ENCODE data around the gene GIMAP6.
A peak's percentile ranks its signal among the peaks of the same experiment; 100 is the strongest.
"Not testable (repeated sequence)": the region's sequence is repeated elsewhere in the genome, so short reads cannot be mapped to it uniquely, and the experiment has no call there.

GIMAP6 gene

DNA sequence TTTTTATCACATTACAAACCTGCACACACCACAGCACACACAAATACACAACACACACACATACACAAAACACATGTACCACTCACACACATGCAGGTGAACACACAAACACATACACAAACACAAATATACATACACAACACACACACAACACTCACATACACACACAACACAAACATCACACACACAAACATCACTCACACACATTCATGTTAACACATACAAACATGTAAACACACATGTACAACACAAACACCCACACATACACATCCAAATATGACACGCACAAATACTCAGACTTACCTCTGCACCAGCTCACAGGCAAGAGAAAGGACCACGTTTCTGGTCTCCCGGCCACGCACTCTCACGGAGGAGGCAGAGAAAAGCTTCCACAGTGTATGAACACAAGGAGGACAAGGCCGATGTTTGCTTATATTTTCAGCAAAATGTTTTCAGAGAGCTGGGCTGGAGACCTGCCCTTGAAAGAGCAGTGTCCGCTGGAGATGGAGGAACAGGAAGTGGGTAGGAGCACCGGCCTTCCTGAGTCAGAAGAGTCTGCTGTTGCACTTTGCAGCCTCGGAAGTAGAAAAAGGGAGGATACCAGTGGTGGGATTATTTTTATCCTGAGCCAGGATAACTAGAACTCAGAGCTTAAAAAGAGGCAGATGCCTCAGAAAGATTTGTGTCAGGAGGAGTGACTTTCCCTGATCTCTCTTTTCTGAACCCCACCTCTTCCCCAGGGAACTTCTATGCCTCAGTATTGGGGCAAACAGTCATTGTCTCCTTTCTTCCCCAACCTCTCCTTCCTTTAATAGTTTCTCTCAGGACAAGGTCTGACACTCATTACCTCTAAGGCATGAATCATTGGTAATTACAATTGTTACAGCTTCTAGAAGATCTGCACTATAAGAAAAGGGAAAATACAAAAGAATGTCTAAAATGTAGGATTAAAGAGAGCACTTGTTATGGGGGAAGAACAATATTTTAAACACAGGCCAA lies at the start of gene GIMAP6:
Gene GIMAP6 (minus strand): TSS at position 520 of the 999 bp plus-strand sequence. CDS start 2,243 bp downstream, outside the sequence.
- DNase-seq = peak; percentile 40

GRCh38 chr7:150680364-150680763 lies 48.2 kb upstream of the GIMAP6 start:
- DNase-seq = not testable (repeated sequence)

DNA sequence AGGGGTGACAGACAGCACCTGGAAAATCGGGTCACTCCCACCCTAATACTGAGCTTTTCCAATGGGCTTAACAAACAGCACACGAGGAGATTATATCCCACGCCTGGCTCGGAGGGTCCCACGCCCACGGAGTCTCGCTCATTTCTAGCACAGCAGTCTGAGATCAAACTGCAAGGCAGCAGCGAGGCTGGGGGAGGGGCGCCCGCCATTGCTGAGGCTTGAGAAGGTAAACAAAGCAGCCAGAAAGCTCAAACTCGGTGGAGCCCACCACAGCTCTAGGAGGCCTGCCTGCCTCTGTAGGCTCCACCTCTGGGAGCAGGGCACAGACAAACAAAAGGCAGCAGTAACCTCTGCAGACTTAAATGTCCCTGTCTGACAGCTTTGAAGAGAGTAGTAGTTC lies 46.4 kb upstream of the GIMAP6 start:
- not testable (repeated sequence) for DNase-seq

DNA sequence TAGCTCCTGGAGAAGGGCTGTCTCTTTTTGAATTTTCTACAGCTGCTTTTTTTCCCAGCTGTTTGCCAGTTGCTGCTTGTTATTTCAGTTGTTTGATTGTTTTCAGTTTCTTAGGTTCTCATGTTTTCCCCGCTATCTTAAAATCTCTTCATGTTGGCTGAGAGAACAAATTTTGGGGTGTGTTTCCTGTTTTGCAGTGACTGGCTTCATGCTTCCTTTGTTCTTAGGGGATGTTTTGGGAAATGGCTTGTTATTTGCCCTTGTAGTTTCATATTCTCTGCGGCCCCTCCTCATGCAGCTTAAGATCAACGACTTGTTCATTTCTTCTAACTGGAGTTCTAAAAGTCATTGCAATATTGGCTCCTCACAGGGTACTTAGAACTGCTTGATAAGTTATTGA lies 44.7 kb upstream of the GIMAP6 start:
- DNase-seq = not testable (repeated sequence)

DNA sequence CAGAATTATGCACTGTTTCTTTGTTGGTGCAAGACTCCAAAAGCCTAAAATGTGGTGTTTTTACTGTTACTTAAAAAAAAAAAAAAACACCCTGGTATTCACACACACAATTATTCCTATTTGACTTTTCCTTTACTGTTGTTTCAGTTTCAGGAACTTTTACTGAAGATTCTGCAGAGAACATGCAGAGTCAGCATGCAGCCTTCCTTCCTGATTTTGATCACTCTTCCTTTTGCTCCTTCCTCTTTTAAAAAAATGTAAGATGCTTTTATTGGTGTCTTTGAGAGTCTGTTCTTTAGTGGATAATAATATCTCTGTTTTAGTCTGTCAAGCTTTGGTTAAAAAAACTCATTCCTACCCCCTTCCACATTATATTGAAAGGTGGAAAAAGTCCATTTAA lies 44.1 kb upstream of the GIMAP6 start:
- not testable (repeated sequence) for DNase-seq

DNA sequence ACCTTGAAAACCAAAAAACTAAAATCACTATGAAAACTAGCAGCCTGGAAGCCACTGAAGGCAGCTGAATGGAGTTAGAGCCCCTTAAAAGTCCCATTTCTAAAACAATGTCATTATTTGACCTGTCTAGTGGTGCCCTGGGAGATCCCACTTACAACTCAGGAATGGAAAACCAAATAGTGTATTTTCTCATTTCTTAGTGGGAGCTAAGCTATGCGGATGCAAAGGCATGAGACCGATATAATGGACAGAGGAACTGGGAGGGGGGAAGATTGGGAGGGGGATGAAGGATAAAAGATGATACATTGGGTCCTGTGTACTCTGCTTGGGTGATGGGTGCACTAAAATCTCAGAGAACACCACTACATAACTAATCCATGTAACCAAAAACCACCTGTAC lies 43.5 kb upstream of the GIMAP6 start:
- DNase-seq = no peak

DNA sequence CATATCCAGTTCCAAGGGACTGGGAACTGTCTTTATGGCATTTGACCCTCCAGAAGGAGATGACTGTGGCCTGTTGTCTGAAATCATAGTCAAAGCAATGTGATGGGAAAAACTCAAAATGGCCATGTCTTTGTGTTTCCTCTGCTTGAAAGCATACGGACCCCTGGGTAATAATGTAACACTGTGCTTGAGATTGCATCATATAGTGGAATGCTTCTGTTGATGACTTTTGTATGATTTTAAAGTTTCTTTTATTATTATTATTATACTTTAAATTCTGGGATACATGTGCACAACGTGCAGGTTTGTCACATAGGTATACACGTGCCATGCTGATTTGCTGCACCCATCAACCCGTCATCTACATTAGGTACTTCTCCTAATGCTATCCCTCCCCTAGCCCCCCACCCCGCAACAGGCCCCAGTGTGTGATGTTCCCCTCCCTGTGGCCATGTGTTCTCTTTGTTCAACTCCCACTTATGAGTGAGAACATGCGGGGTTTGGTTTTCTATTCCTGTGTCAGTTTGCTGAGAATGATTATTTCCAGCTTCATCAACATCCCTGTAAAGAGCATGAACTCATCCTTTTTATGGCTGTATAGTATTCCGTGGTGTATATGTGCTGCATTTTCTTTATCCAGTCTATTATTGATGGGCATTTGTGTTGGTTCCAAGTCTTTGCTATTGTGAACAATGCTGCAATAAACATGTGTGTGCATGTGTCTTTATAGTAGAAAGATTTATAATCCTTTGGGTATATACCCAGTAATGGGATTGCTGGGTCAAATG lies 39.8 kb upstream of the GIMAP6 start:
- not testable (repeated sequence) for DNase-seq

GRCh38 chr7:150668977-150669376 lies 36.8 kb upstream of the GIMAP6 start:
- DNase-seq = no peak

GRCh38 chr7:150668472-150668911 lies 36.3 kb upstream of the GIMAP6 start:
- peak; percentile 83 for DNase-seq

DNA sequence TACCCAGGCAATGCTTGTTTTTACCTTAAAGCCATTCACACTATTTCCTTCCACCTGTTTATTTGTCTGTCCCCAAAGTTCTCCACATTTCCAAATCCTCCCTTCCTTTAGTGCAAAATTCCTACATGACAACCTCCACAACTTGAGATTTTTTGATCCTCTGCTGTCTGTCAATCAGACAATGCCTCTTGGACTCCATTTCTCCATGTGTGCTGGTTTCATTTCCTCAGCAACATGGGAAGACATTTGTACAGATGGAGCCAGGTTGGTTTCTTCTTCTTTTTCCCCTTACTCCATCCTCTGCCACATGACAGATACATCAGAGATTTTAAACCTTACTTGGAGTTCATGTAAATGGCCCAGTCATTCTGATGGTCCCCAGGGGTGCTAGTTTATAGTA lies 34.2 kb upstream of the GIMAP6 start:
- no peak for DNase-seq

- peak; percentile 68 for DNase-seq
These were observed 33.7 kb upstream of the GIMAP6 start for GRCh38 chr7:150665896-150666295.

GRCh38 chr7:150665089-150665748 lies 33.0 kb upstream of the GIMAP6 start:
- peak; percentile 41 for DNase-seq

- peak; percentile 70 for DNase-seq
These were observed 31.8 kb upstream of the GIMAP6 start for GRCh38 chr7:150663802-150664494.

DNA sequence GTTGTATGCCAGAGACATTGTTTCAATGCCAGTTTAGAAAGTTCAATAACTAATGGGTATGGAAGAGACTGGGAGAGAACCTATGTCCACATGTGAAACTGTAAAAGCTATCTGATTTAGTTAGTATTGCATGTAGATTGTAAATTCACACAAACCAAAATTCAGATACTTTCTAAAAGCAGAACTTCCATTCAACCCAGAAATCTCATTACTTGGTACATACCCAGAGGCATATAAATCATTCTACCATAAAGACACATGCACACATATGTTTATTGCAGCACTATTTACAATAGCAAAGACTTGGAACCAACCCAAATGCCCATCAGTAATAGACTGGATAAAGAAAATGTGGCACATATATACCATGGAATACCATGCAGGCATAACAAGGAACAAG lies 30.6 kb upstream of the GIMAP6 start:
- DNase-seq = not testable (repeated sequence)

DNA sequence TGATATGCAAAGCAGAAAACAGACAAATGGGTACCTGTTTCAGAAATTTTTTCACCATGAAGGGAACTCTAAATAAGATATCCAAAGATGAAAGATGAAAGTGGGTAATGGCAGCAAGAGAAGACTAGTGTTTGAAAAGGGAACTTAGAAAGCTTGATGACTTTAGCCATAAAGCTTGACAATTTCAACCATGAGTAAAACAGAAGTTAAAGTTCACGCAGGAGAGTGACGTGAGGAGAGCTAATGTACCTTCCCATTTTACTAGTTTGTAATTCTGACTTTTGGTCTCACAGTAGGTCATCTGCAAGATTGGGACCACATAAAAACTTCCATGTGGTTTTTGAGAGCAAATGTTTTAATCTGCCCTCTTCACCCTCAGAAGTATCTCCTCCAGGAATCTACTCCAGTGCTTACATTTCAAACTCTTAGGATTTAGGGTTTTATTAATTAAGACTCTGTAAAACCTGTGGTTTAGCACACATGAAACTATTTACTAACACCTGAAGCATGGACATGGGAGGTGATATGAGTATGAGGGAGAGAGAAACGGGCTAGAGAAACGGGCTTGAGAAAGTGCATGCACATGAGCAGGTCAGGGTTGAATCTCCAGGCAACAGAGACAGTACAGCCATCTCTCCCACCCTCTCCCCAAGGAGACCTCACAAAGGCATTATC lies 28.9 kb upstream of the GIMAP6 start:
- DNase-seq = no peak

DNA sequence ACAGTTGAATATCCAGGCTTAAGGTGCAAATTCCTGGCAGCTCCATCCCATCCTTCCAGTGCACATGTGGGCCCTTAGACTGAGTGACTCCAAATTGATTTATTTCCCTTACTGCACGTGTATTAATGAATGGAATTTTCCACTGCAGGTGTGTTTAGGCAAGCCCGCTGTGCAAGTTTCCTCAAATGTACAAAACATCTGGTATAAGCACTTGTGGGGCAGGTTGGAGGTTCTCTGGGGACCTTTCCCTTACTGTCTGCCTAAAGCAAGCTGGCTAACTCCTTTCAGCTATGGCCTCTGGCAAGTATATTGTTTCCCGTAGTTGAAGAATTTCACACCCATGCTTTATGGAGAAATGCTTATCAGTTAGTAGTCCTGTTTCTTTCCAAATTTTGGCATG lies 25.3 kb upstream of the GIMAP6 start:
- no peak for DNase-seq

GRCh38 chr7:150656047-150656446 lies 23.9 kb upstream of the GIMAP6 start:
- no peak for DNase-seq

GRCh38 chr7:150654692-150655091 lies 22.5 kb upstream of the GIMAP6 start:
- DNase-seq = no peak

GRCh38 chr7:150649080-150649385 lies 16.8 kb upstream of the GIMAP6 start:
- no peak for DNase-seq

- no peak for DNase-seq
These were observed 16.3 kb upstream of the GIMAP6 start for GRCh38 chr7:150648353-150649079.
